ENCODE data around the gene ATP5ME.
"Not testable (repeated sequence)": the region's sequence is repeated elsewhere in the genome, so short reads cannot be mapped to it uniquely, and the experiment has no call there.

Gene ATP5ME, protein sequence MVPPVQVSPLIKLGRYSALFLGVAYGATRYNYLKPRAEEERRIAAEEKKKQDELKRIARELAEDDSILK

GRCh38 chr4:674172-675035, at the start of gene ATP5ME, which contains the start of gene MYL5:
TSS of gene ATP5ME (minus strand) at chr4:674276. CDS start at chr4:674247, 29 bp downstream.
TSS of gene MYL5 (plus strand) at chr4:674542. CDS start at chr4:678027, 3,485 bp downstream.
- DNase-seq, result peak; percentile 98

GRCh38 chr4:722851-723360, 48.8 kb upstream of the ATP5ME start:
- DNase-seq, result no peak

DNA sequence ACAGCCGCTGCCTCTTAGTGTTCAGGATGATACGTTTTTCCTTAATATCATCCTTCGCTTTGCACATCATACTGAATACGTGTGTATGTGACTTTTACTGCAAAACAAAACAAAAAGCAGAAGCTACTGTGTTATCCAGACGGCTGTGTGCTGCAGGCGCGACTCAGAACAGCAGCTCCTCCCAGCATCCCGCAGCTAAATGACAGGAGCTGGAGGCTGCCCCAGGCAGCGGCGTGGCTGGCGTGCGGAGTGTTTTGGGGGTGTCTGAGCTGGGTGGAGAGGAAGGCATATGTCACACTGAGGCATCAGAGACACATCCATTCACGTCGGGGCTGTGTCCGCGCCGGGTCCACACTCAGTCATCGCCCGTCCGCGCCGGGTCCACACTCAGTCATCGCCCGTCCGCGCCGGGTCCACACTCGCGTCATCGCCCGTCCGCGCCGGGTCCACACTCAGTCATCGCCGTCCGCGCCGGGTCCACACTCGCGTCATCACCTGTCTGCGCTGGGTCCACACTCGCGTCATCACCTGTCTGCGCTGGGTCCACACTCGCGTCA, 48.2 kb upstream of the ATP5ME start:
- no peak for DNase-seq

DNA sequence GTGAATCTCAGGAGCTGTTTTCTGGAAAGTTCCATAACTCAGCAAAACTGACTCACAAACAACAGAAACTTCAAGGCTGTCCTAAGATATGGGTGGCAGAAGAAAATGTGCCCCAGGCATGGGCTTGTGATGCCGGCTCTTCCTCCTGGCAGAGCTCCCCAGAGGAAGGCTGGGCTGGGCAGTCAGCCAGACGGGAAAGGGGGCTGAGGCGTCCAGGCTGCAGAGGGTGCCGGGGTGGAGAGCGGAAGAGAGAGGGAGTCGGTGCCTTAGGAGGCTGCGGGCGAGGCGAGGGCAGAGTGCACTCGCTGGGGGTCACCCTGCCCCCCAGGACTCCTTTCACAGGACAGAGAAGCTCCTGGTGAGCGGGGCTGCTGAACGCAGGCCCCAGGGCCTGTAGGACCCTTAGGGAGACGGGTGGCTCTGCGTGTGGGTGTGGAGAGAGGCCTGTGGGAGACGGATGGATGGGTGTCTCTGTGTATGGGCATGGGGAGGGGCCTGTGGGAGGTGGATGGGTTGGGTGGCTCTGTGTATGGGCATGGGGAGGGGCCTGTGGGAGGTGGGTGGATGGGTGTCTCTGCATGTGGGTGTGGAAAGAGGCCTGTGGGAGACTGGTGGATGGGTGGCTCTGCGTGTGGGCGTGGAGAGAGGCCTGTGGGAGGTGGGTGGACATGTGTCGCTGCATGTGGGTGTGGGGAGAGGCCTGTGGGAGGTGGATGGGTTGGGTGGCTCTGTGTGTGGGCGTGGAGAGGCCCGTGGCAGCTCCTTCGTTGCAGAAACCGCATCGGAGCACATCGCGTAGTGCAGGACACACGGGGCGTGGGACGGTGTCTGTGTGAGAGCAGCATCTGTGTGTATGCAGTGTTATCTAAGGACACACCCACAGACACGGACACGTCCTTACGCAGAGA, 47.4 kb upstream of the ATP5ME start:
- DNase-seq, result no peak

DNA sequence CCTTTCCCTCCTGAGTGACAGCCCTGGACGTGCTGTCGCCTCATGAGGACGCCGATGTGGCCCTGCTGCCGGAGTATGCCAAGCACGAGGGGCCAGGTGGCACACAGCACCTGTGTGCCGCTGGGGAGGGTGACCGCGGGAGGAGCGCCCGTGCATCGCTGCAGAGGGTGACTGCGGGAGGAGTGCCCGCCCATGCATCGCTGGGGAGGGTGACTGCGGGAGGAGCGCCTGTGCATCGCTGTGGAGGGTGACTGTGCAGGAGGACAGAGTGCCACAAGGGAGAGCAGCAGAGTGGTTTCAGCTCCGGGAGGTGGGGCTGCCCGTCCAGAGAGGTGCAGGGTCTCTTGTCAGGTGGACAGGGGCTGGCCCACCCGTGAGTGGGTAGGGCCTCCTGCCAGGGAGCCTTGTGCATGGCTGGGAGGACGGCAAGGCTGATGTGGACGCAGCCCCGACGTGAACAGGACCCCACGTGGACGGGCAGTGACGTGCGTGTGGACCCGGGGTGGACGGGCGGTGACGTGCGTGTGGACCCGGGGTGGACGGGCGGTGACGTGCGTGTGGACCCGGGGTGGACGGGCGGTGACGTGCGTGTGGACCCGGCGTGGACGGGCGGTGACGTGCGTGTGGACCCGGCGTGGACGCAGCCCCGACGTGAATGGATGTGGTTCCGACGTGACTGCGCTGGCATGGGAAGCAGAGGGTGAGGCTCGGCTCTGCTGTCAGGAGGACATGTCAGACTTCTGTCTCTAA, 46.2 kb upstream of the ATP5ME start:
- no peak for DNase-seq

DNA sequence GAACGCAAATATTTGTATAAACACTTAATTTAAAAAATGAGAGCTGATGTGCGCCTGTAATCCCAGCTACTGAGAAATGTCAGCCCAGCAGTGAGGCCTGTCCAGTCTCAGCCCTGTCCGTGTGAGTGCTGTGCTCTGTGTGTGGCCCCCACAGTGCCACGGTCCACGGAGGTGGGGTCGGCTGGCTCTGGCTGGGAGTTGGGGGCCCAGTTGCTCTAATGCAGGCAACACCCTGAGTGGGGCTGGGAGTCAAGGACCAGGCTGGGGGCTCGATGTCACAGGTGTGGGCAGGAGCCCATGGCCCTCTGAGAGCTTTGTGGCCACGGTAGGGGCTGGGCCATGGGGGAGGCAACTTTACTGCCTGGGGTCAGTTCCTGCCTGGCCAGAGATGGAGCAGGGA, 44.4 kb upstream of the ATP5ME start:
- DNase-seq, result no peak

GRCh38 chr4:717601-718320, 43.7 kb upstream of the ATP5ME start:
- no peak for DNase-seq

DNA sequence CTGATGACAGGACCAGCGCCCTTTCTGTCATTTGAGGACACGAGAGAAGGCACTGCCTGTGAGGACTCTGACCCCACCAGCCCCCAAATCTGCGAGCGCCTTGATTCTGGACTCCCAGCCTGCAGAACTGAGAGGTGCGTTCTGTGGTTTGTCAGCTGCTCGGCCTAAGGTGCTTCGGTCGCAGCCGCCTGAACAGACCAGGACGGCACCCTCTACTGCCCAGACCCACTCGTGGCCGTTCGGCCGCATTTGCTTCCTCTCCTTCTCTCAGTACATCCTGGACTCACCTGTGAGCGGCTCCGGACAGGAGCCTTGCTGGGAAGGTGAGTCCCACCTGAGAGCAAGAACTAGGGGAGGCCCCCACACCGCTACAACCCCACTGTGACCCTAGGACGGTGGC, 40.0 kb upstream of the ATP5ME start:
- no peak for DNase-seq

- no peak for DNase-seq
These were observed 39.0 kb upstream of the ATP5ME start for GRCh38 chr4:712916-713632.

DNA sequence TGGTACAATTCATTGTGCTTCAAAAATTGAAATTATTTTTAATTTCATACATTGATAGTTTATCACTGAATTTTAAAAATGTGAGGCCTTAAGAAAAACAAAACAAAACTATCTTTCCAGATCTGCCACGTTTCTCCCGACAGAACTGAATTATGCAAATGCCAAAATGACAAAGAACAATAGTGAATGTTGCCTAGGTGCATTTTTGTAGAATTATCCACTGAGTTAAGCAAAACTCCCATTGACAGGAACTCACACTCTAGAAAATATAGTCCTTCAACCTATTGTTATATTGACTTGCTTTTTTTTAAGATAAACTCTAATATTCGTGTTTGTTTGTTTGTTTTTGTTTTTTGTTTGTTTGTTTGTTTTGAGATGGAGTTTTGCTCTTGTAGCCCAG, 38.0 kb upstream of the ATP5ME start:
- DNase-seq, result no peak

DNA sequence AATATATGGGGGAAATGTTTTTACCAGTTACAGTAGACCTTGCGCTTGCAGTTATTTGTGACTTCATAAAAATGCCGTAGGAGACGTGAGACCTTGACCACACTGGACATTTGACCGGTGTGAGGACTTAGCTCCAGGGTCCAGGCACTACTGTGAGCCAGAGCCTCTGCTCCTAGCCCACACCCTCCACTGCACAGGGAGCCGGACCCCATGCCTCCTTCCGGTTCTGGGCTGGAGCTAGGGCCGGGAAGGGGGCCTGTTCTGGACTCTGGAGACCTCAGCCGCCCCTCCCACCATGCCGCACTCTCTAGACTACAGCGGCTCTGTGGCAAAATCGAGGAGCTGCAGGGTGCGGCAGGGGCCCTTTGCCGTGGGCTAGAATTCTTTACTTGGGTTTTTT, 36.8 kb upstream of the ATP5ME start:
- no peak for DNase-seq

DNA sequence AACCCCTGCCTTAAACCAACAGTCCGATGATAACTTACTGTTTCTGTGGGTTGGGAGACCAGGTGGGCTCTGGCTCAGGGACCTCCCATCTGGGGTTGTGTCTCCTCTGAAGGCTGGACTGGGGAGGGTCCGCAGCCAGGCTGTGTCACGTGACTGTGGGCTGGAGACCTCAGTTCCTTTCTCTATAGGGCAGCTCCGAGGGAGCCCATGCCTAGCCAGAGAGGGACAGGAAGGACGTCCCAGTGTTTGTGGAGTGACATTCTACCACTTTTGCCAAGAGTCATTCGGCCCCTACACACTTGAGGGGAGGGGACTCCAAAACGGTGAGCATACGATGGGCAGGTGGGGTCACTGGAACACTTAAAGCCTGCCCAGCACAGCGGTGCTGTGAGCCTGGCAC, 36.0 kb upstream of the ATP5ME start:
- DNase-seq, result no peak

- DNase-seq, result no peak
These were observed 35.3 kb upstream of the ATP5ME start for GRCh38 chr4:709348-709747.

DNA sequence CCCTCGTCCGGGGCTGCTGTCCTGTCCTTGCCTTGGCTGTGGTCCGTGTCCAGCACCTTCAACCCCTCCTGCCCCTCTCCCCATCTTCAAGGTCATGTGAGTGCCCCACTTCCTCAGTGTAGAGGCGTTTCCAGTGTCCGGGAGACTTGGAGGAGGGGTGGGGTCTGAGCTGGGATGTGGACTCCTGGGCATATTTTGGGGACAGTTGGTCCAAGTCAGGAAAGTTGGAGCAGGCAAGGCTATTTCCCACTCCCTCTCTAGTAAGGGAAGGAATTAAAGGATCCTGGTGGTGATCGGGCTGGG, 34.5 kb upstream of the ATP5ME start:
- DNase-seq, result no peak

- DNase-seq, result no peak
These were observed 34.0 kb upstream of the ATP5ME start for GRCh38 chr4:707929-708630.

DNA sequence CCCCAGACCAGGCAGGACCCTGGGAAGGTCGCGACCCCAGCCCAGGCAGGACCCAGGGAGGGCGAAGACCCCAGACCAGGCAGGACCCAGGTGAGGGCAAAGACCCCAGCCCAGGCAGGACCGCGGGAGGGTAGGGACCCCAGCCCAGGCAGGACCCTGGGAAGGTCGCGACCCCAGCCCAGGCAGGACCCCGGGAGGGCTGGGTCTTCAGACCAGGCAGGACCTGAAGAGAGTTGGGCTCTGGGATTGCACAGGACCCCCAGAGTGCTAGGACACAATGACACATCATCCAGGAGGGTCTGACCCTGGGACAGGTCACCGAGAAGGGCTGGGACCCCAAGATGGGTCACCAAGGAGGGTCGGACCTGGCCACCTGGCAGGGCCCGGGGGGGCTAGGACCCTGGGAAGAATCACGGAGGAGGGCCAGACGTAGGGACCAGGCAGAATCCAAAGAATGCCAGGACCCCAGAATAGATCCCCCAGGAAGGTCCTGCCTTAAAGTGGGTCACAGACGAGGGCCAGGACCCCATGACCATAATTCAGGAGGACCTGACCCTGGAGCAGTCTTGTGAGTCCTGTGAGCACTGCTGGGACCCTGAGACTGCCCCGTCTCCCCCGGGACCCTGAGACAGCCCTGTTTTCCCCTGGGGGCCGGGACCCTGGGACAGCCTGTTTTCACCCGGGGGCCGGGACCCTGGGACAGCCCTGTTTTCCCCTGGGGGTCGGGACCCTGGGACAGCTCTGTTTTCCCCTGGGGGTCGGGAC, 32.9 kb upstream of the ATP5ME start:
- DNase-seq, result no peak

DNA sequence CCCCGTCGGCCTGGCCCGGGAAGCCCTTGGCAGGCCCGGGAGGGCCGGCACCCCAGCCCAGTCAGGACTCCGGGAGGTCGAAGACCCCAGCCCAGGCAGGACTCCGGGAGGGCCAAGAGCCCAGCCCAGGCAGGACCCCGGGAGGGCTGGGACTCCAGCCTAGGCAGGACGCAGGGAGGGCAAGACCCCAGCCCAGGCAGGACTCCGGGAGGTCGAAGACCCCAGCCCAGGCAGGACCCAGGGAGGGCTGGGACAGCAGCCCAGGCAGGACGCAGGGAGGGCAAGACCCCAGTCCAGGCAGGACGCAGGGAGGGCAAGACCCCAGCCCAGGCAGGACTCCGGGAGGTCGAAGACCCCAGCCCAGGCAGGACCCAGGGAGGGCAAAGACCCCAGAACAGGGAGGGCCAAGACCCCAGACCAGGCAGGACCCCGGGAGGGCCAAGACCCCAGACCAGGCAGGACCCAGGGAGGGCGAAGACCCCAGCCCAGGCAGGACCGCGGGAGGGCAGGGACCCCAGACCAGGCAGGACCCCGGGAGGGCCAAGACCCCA, 32.1 kb upstream of the ATP5ME start:
- DNase-seq, result not testable (repeated sequence)

- DNase-seq, result peak; percentile 98
These were observed 31.4 kb upstream of the ATP5ME start, which contains the start of gene PCGF3 for GRCh38 chr4:705278-706082. TSS of gene PCGF3 (plus strand) at chr4:705832. CDS start at chr4:733681, 27,849 bp downstream.

GRCh38 chr4:704971-705277, 30.8 kb upstream of the ATP5ME start:
- DNase-seq, result no peak
